ENCODE results near the gene MARCKSL1. TPM values are rescaled to one million over a fixed set of nuclear protein-coding genes. Genes with fewer than 3 reads are reported as not detected.
A peak's percentile ranks its signal among the peaks of the same experiment; 100 is the strongest.

MARCKSL1 gene
- total RNA-seq, 6 donors from 2014 or later = 1.0 to 56.9 (median 9.4) TPM

DNA sequence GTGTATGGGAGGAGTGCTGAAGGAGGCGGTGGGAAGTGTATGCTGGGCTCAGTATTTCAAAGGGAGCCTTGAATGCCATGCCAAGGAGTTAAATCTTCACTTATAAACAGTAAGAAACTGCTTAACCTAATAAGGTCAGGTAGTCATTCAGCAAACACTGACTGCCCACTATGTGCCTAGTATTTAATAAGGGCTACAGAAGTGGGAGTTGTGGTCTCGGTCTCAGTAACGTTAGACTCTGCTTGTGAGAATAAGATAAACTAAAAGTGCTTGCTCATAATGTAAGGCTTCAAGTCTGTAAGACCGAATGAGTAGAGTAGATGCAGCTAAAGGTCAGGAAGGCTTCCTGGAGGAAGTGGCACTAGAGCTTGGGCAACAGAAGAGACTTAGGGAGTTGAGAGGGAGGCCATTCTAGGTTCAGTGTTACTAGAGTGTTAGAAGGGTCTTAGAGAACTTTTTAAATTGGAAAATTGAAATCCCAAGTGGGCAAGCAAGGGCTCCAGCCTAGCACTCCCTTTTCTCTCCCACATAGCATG lies 6.0 kb downstream of the MARCKSL1 start:
- Histone ChIP-seq H3K4me1 (peaks cover 6 to 22% (median 13%) of the 10 kb centered on the region in 4 donors), H3K27ac (no peak overlapping the region), H3K27me3 (no peaks in the 10 kb centered on the region), H3K36me3 (peaks cover 32 to 86% (median 62%) of the 10 kb centered on the region in 4 donors), H3K9me3 (no peaks in the 10 kb centered on the region), H3K4me3 (no peak overlapping the region)
- no peak for DNase-seq
- ATAC-seq (ENCODE audit: low FRiP score in 2 of 2) = no peak
- TF ChIP-seq, protein P1, sequence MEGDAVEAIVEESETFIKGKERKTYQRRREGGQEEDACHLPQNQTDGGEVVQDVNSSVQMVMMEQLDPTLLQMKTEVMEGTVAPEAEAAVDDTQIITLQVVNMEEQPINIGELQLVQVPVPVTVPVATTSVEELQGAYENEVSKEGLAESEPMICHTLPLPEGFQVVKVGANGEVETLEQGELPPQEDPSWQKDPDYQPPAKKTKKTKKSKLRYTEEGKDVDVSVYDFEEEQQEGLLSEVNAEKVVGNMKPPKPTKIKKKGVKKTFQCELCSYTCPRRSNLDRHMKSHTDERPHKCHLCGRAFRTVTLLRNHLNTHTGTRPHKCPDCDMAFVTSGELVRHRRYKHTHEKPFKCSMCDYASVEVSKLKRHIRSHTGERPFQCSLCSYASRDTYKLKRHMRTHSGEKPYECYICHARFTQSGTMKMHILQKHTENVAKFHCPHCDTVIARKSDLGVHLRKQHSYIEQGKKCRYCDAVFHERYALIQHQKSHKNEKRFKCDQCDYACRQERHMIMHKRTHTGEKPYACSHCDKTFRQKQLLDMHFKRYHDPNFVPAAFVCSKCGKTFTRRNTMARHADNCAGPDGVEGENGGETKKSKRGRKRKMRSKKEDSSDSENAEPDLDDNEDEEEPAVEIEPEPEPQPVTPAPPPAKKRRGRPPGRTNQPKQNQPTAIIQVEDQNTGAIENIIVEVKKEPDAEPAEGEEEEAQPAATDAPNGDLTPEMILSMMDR (IDR thresholded peaks at IDR 0.05) = no peak
- TF ChIP-seq POLR2AphosphoS5 (IDR thresholded peaks at IDR 0.05) = no peak
- TF ChIP-seq EP300 (IDR thresholded peaks at IDR 0.05) = no peak
- no peak for TF ChIP-seq POLR2A (IDR thresholded peaks at IDR 0.05)
- 91 to 93% methylated on average over 4 of the region's 4 CpGs for WGBS, 2 donors

- no peak for DNase-seq
- Histone ChIP-seq H3K9me3 (no peaks in the 10 kb centered on the region), H3K36me3 (peaks cover 31 to 83% (median 64%) of the 10 kb centered on the region in 4 donors), H3K27me3 (no peaks in the 10 kb centered on the region), H3K4me3 (no peak overlapping the region), H3K4me1 (peaks cover 0 to 4% (median 3%) of the 10 kb centered on the region in 4 donors), H3K27ac (no peak overlapping the region)
- TF ChIP-seq POLR2AphosphoS5 (IDR thresholded peaks at IDR 0.05) = no peak
- TF ChIP-seq EP300 (IDR thresholded peaks at IDR 0.05) = no peak
- TF ChIP-seq, protein P1 (IDR thresholded peaks at IDR 0.05) = no peak
- TF ChIP-seq POLR2A (IDR thresholded peaks at IDR 0.05) = no peak
- 93 to 95% methylated on average over 11 of the region's 11 CpGs for WGBS, 2 donors
- no peak for ATAC-seq (ENCODE audit: low FRiP score in 2 of 2)
These were observed 8.8 kb downstream of the MARCKSL1 start for GRCh38 chr1:32327204-32327603.

GRCh38 chr1:32321712-32322291 lies 14.2 kb downstream of the MARCKSL1 start:
- Histone ChIP-seq H3K27ac (peak overlapping the region in 2 of 4 donors; percentile 60 to 61), H3K4me1 (peaks cover 5 to 15% (median 14%) of the 10 kb centered on the region in 4 donors), H3K9me3 (no peaks in the 10 kb centered on the region), H3K4me3 (no peak overlapping the region), H3K27me3 (no peaks in the 10 kb centered on the region), H3K36me3 (peaks cover under 1 to 61% (median 34%) of the 10 kb centered on the region in 4 donors)
- WGBS, 2 donors = 24 to 41% methylated on average over 5 of the region's 5 CpGs
- DNase-seq = no peak
- TF ChIP-seq, protein P1 (IDR thresholded peaks at IDR 0.05) = no peak
- TF ChIP-seq POLR2A (IDR thresholded peaks at IDR 0.05) (no peak), POLR2AphosphoS5 (IDR thresholded peaks at IDR 0.05) (no peak), EP300 (IDR thresholded peaks at IDR 0.05) (no peak)
- ATAC-seq (ENCODE audit: low FRiP score in 2 of 2) = no peak

DNA sequence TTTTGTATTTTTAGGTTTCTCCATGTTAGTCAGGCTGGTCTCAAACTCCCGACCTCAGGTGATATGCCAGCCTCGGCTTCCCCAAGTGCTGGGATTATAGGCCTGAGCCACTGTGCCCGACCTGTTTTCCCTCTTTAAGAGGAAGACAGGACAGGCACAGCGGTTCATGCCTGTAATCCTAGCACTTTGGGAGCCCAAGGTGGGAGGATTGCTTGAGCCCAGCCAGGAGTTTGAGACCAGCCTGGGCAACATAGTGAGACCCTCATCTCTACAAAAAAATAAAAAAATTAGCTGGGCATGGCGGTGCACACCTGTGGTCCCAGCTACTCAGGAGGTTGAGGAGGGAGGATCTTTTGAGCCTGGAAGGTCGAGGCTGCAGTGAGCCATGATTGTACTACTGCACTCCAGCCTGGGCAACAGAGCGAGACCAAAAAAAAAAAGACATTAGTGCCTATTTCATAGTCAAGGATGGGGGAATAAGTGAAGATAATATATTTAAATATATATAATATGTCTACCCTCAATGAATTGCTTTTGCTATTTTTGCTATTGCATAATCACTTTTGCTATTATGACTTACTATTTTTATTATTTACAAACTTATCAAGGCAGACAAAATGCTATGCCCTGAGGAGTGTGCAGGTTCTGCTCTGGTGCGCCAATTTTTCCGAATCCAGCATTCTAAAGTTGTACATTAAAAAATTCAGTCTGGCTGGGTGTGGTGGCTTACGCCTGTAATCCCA lies 17.7 kb downstream of the MARCKSL1 start:
- H3K36me3 ChIP-seq = peaks cover 0 to 38% (median 15%) of the 10 kb centered on the region in 4 donors
- ATAC-seq (ENCODE audit: low FRiP score in 2 of 2) = no peak
- WGBS, 2 donors = 96 to 98% methylated on average over 10 of the region's 10 CpGs
- DNase-seq = no peak
- no peak overlapping the region for H3K27ac ChIP-seq
- H3K4me1 ChIP-seq = peaks cover 10 to 15% (median 14%) of the 10 kb centered on the region in 4 donors
- no peaks in the 10 kb centered on the region for H3K27me3 ChIP-seq
- H3K4me3 ChIP-seq = no peak overlapping the region
- TF ChIP-seq EP300 (IDR thresholded peaks at IDR 0.05) = no peak
- TF ChIP-seq, protein P1 (IDR thresholded peaks at IDR 0.05) = no peak
- TF ChIP-seq POLR2A (IDR thresholded peaks at IDR 0.05) = no peak
- TF ChIP-seq POLR2AphosphoS5 (IDR thresholded peaks at IDR 0.05) = no peak
- H3K9me3 ChIP-seq = no peaks in the 10 kb centered on the region

Measured in upper lobe of left lung (tissue), 6 donors.